Transverse colon (tissue), 4 donors: ENCODE measurements around the gene P2RX6. TPM values are rescaled to one million over a fixed set of nuclear protein-coding genes. Genes with fewer than 3 reads are reported as not detected.

Experiments
- DNase-seq: peaks from one replicate; pipeline ENCODE4 v3.0.0-alpha.2; 2019
- H3K27ac ChIP-seq, 4 donors: fragments of 200-600 bp; sonication (generic); 2 replicates each; pipeline ENCODE4 v1.5.1; 2016 to 2018; ENCODE audit warnings: inconsistent platforms in 4 of 4
- H3K27me3 ChIP-seq: fragments of 200-600 bp; sonication (generic); 2 replicates; pipeline ENCODE4 v1.5.1; 2017; ENCODE audit warnings: inconsistent platforms
- H3K36me3 ChIP-seq, 4 donors: fragments of 200-600 bp; sonication (generic); 2 replicates each; pipeline ENCODE4 v1.5.1; 2017 to 2019; ENCODE audit warnings: inconsistent platforms in 4 of 4
- H3K4me1 ChIP-seq, 4 donors: fragments of 200-600 bp; sonication (generic); 2 replicates each; pipeline ENCODE4 v1.5.1; 2017 to 2020; ENCODE audit warnings: inconsistent platforms in 4 of 4
- H3K4me3 ChIP-seq, 4 donors: fragments of 200-600 bp; sonication (generic); 1 replicate in 1 of 4; 2 replicates in 3 of 4; pipeline versions ENCODE4 v1.5.1 to v1.6.1; 2017 to 2019; ENCODE audit warnings: inconsistent platforms in 4 of 4
- H3K9me3 ChIP-seq, 2 donors: fragments of 200-600 bp; sonication (generic); 2 replicates each; pipeline ENCODE4 v1.5.1; 2017 to 2019; ENCODE audit warnings: inconsistent platforms in 2 of 2
- CTCF ChIP-seq, 5 experiments: fragments of 200-600 bp in 3 of 5; fragments of 450-650 bp in 2 of 5; sonication (generic) in 3 of 5; IDR thresholded peaks; 1 replicate in 2 of 5; 2 replicates in 3 of 5; pipeline ENCODE4 v1.5.1; 2016 to 2017; ENCODE audit warnings: antibody characterized with exemption in 5 of 5, inconsistent platforms in 3 of 5, mild to moderate bottlenecking in 2 of 5, moderate library complexity in 1 of 5
- EP300 ChIP-seq: sonication (generic); formaldehyde crosslinking; IDR thresholded peaks from one replicate; pipeline ENCODE4 v1.6.1; 2017; ENCODE audit warnings: antibody characterized with exemption, low read depth
- POLR2A ChIP-seq: fragments of 450-650 bp; IDR thresholded peaks from one replicate; pipeline ENCODE4 v1.6.1; 2016; ENCODE audit warnings: antibody characterized with exemption, mild to moderate bottlenecking, moderate library complexity
- POLR2AphosphoS5 ChIP-seq, 3 donors: sonication (generic); formaldehyde crosslinking; IDR thresholded peaks; one replicate each; pipeline ENCODE4 v1.6.1; 2016; ENCODE audit warnings: antibody characterized with exemption in 3 of 3
- WGBS, 2 donors: methylation state at CpG; one replicate each; pipeline ENCODE4 v1.1.5; 2018; ENCODE audit warnings: low coverage in 1 of 2; 5-methylcytosine and 5-hydroxymethylcytosine counted together
- in situ Hi-C, 4 donors: fragments of 200-750 bp; cut with MboI; loops; one replicate each; pipeline versions ENCODE4 v1.15.0 to v1.15.1; 2017; ENCODE audit warnings: low sequenced_read_pairs in 3 of 4, low pct_ligation_motif_present in 1 of 4, low pct_unique_long_range_greater_than_20kb in 1 of 4
- intact Hi-C: fragments of 100-400 bp; cut with DNase I; formaldehyde crosslinking; loops from one replicate; pipeline ENCODE4 v1.15.1; 2023; ENCODE audit warnings: low total_unique reads
- total RNA-seq, 4 donors: library from RNA; depleted of rRNA; stranded (reverse); fragments of >200 nt; gene quantifications; one replicate each; pipeline ENCODE4 v1.1.0, GENCODE V29; 2016

The P2RX6 gene
- total RNA-seq, 4 donors from 2014 or later = 0.40 to 1.7 (median 0.82) TPM; not detected in 1

- in situ Hi-C loops = loop anchor here in 1 of 4 donors (25.0 kb wide), 1 partner anchor 111 kb away; the partner anchor contains the start of gene AIFM3
- TF ChIP-seq CTCF (IDR thresholded peaks at IDR 0.05) (no peak), POLR2A (no peak), EP300 (no peak), POLR2AphosphoS5 (IDR thresholded peaks at IDR 0.05) (no peak)
- Histone ChIP-seq H3K4me1 (no peaks in the 10 kb centered on the region), H3K36me3 (no peaks in the 10 kb centered on the region), H3K27ac (no peak overlapping the region), H3K4me3 (no peak overlapping the region), H3K9me3 (no peaks in the 10 kb centered on the region), H3K27me3 (no peaks in the 10 kb centered on the region)
- WGBS, 2 donors = 88% methylated on average over 2 to 3 of the region's 3 CpGs
- intact Hi-C loops = loop anchor here (10.0 kb wide), 1 partner anchor 48 kb away; no protein-coding TSS in a partner anchor
- DNase-seq = no peak
Measured at GRCh38 chr22:21073023-21073422, 58.1 kb downstream of the P2RX6 start.

GRCh38 chr22:21073482-21073881 lies 58.5 kb downstream of the P2RX6 start:
- Histone ChIP-seq H3K27me3 (no peaks in the 10 kb centered on the region), H3K9me3 (no peaks in the 10 kb centered on the region), H3K4me1 (no peaks in the 10 kb centered on the region), H3K27ac (no peak overlapping the region), H3K4me3 (no peak overlapping the region), H3K36me3 (no peaks in the 10 kb centered on the region)
- DNase-seq = no peak
- in situ Hi-C loops (loop anchor here in 1 of 4 donors (25.0 kb wide), 1 partner anchor 111 kb away; the partner anchor contains the start of gene AIFM3), intact Hi-C loops (loop anchor here (10.0 kb wide), 1 partner anchor 49 kb away; no protein-coding TSS in a partner anchor)
- WGBS, 2 donors = 87 to 100% methylated on average over 3 to 5 of the region's 5 CpGs
- TF ChIP-seq POLR2AphosphoS5 (IDR thresholded peaks at IDR 0.05) (no peak), POLR2A (no peak), EP300 (no peak), CTCF (IDR thresholded peaks at IDR 0.05) (no peak)

GRCh38 chr22:21074102-21074715 lies 59.2 kb downstream of the P2RX6 start:
- WGBS, 2 donors = 75 to 86% methylated on average over 1 to 7 of the region's 7 CpGs
- intact Hi-C loops = loop anchor here (10.0 kb wide), 1 partner anchor 49 kb away; no protein-coding TSS in a partner anchor
- no peaks in the 10 kb centered on the region for H3K9me3 ChIP-seq
- H3K4me1 ChIP-seq = no peaks in the 10 kb centered on the region
- H3K36me3 ChIP-seq = no peaks in the 10 kb centered on the region
- no peak for TF ChIP-seq POLR2AphosphoS5 (IDR thresholded peaks at IDR 0.05)
- TF ChIP-seq CTCF (IDR thresholded peaks at IDR 0.05) = no peak
- TF ChIP-seq EP300 = no peak
- TF ChIP-seq POLR2A = no peak
- in situ Hi-C loops = loop anchor here in 1 of 4 donors (25.0 kb wide), 1 partner anchor 112 kb away; the partner anchor contains the start of gene AIFM3
- no peak for DNase-seq
- H3K27me3 ChIP-seq = no peaks in the 10 kb centered on the region
- no peak overlapping the region for H3K4me3 ChIP-seq
- no peak overlapping the region for H3K27ac ChIP-seq

DNA sequence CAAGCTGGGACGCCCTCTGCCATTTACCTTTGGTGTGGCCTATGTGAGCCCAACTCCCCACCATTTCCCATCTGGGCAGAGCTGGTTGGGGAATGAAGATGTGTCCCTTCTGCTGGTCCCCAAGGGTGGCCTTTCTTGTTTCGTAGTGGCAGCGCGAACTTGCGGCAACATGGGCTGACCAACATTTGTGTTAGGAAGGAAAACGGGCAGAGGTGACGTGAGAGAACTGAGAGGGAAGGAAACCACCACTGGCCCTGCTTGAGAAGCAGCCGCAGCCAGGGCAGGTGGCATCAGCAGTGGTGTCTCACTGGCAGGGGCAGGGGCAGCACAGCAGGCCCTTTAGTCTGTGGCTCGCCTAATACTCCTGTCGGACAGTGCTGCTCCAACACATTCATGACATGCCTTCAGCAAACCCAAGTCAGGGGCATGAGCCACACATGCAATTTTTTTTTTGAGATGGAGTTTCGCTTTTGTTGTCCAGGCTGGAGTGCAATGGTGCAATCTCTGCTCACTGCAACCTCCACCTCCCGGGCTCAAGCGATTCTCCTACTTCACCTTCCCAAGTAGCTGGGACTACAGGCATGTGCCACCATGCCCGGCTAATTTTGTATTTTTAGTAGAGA lies 60.7 kb downstream of the P2RX6 start:
- Histone ChIP-seq H3K9me3 (no peaks in the 10 kb centered on the region), H3K36me3 (no peaks in the 10 kb centered on the region), H3K4me3 (no peak overlapping the region), H3K27me3 (no peaks in the 10 kb centered on the region), H3K4me1 (no peaks in the 10 kb centered on the region), H3K27ac (no peak overlapping the region)
- in situ Hi-C loops = loop anchor here in 2 of 4 donors (25.0 kb wide), 2 partner anchors 188 to 512 kb away; no protein-coding TSS in a partner anchor
- no peak for DNase-seq
- intact Hi-C loops = loop anchor here (10.0 kb wide), 1 partner anchor 51 kb away; no protein-coding TSS in a partner anchor
- WGBS, 2 donors = 87 to 100% methylated on average over 1 to 14 of the region's 14 CpGs
- no peak for TF ChIP-seq POLR2AphosphoS5 (IDR thresholded peaks at IDR 0.05)
- TF ChIP-seq POLR2A = no peak
- TF ChIP-seq EP300 = no peak
- TF ChIP-seq CTCF (IDR thresholded peaks at IDR 0.05) = no peak
